Measurements from ENCODE around the gene EEFSEC.

DNA sequence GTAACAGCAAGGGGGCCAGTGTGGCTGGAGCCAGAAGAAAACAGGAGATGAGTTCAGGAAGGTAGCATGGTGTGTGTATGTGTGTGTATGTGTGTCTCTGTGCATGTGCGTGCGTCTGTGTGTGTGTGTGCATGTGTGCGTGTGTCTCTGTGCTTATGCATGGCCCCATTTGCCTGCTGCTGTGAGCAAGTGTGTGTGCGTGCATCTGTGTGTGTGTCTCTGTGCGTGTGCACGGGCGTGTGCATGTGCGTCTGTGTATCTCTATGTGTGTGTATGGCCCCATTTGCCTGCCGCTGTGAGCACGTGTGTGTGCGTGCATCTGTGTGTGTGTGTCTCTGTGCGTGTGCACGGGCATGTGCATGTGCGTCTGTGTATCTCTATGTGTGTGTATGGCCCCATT, 7.1 kb upstream of the EEFSEC start:
- TF ChIP-seq, protein P1, sequence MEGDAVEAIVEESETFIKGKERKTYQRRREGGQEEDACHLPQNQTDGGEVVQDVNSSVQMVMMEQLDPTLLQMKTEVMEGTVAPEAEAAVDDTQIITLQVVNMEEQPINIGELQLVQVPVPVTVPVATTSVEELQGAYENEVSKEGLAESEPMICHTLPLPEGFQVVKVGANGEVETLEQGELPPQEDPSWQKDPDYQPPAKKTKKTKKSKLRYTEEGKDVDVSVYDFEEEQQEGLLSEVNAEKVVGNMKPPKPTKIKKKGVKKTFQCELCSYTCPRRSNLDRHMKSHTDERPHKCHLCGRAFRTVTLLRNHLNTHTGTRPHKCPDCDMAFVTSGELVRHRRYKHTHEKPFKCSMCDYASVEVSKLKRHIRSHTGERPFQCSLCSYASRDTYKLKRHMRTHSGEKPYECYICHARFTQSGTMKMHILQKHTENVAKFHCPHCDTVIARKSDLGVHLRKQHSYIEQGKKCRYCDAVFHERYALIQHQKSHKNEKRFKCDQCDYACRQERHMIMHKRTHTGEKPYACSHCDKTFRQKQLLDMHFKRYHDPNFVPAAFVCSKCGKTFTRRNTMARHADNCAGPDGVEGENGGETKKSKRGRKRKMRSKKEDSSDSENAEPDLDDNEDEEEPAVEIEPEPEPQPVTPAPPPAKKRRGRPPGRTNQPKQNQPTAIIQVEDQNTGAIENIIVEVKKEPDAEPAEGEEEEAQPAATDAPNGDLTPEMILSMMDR (IDR thresholded peaks at IDR 0.05; ENCODE audit: insufficient read depth, low read depth, low read length) = no peak
- TF ChIP-seq EZH2 (IDR thresholded peaks at IDR 0.05; ENCODE audit: insufficient read depth, low read length) = no peak
